UCSD-AML1 (cell line): ENCODE data around the gene GRM8.

Source experiments
- DNase-seq: peaks from one replicate; lab custom pipeline; 2025; ENCODE audit not compliant: unreplicated experiment; lab: John Stamatoyannopoulos, UW

The GRM8 gene

GRCh38 chr7:127252778-127253280 is at the start of gene GRM8:
TSS of gene GRM8 (minus strand) at chr7:127252941.
- no peak for DNase-seq

GRCh38 chr7:127290801-127291361 is 38.1 kb upstream of the GRM8 start:
- DNase-seq = no peak

DNA sequence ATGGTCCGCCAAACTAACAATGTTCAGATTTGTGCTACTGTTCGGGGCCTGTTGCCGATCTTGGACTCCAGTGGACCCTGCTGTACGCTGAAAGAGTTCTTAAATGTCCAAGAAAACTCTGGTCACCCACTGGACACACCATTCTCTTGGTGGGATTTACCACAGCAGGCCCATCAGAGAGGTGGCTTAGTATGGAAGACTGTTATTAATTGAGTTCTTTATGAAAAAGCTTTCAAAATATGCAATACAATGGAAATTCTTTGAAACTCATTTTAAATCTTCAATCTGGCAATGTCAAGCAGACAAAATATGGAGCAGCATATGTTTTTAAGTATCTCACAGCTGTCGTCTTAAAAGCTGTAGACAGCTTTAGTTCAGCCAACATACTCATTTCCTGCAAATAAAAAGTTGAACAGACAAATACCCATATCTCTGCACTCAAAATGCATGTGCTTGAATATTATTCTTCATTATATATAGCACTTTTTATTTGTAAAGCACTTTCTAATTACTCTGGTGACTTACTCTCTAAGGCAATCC is 37.4 kb upstream of the GRM8 start:
- no peak for DNase-seq

- DNase-seq = no peak
Observed at GRCh38 chr7:127287133-127287532, 34.4 kb upstream of the GRM8 start.

GRCh38 chr7:127270093-127270492 is 17.4 kb upstream of the GRM8 start:
- no peak for DNase-seq

GRCh38 chr7:127266047-127266446 is 13.3 kb upstream of the GRM8 start:
- DNase-seq = no peak

GRCh38 chr7:127264219-127264618 is 11.5 kb upstream of the GRM8 start:
- no peak for DNase-seq

DNA sequence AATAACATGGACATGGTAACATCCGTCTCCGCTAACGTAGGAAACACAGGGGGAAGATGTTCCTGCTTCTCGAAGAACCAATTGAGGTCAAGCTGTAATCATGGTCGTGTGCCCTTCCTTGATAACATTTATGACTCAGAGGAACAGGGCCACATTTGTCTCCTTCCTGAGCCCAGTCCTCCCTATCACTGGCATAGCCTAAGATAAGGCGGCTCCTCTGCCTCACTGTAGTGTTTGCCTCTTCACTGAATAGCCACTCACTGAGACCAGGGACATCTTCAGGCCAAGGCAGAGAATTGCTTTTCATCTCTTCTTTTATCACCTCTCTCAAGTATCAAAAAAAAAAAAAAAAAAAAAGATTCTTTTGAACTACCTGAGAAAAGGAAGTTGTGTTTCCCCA is 5.4 kb upstream of the GRM8 start:
- no peak for DNase-seq

DNA sequence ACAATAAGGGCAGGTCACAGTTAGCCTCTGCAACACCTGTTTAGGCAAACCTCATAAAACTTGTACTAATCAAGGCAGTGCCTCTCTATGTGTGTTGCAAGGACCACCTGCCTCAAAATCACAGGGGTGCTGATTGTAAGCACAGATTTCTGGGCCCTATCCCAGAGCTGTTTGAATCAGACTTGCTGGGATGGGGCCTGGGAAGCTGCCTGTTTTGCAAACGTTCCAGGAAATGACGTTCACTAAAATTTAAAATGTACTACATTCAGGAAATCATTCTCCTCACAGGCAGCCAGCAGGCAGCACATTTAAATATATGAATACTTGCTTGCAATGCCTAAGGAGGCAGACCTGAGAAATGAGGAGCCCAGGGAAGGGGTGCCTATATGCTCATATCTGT is 4.3 kb upstream of the GRM8 start:
- DNase-seq = no peak

DNA sequence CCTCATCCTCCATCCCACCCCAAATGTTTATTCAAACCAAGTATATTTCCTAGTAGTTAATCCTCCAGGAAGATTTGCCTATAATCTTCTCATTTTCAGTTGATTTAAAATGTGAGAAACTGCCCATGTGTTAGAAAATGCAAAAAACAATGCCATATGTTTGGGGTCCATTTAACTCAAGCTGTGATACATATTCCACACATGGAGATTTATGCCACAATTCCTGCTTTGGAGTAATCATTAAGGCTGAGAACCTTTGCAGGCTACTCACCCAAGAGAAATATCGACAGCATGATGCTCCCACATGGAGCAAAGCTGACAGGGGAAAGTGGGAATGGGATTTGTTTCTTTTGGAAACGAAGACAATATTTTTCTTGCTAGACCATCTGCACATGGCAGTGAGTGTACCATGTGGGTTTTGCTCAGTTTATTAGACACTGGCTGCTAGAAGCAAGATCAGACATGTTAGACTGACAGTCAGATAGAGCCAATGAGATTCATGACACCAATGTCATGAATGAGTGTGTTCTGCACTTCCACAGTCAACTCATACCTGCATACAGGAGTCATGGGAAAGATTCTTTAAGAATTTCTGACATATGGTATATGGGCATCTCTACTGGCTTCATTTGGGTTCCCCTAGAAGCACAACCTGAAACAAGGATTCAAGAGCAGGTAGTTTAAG is 3.4 kb upstream of the GRM8 start:
- no peak for DNase-seq

DNA sequence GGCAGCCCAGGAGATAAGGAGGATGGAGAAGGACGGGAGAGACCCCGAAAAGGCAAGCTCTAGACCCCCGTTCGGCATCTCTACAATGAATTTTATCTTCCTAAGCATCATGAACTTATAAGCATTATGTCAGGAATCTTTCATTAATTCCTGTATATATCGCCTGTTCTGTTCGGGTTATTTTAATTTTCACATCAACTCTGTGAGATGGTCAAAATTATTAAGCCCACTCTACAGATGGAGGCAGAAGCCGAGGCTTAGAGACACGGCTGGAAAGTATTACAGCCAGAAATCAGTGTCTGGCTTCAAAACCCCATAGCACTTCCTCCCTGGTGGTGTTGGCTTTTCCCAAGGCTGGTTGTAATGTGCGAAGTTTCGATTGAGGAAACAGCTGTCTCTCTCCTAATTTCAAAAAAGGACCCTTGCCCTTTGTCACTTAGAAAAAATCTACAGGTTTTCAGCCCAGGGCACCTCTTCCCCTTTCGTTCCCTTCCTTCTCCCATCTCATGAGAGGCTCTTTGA is 1.5 kb upstream of the GRM8 start:
- DNase-seq = no peak

GRCh38 chr7:127253281-127254162 is 781 bp upstream of the GRM8 start:
- DNase-seq = peak; percentile 32

DNA sequence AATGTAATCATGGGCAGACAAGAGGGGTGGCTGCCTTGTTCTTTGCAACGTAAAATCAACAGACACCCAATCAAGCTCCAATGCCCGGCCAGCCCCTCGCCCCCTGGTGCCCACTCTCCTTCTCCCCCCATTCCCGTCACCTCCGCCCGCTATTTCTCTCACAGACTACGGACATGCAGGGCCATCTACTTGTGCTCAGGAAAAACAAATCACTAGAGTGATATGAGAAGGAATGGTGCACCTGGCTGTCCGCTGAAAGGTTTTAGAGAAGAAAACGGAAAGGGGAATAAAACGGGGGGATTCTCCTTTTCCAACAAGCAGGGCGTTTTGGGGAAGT is 396 bp downstream of the GRM8 start:
- DNase-seq = no peak

DNA sequence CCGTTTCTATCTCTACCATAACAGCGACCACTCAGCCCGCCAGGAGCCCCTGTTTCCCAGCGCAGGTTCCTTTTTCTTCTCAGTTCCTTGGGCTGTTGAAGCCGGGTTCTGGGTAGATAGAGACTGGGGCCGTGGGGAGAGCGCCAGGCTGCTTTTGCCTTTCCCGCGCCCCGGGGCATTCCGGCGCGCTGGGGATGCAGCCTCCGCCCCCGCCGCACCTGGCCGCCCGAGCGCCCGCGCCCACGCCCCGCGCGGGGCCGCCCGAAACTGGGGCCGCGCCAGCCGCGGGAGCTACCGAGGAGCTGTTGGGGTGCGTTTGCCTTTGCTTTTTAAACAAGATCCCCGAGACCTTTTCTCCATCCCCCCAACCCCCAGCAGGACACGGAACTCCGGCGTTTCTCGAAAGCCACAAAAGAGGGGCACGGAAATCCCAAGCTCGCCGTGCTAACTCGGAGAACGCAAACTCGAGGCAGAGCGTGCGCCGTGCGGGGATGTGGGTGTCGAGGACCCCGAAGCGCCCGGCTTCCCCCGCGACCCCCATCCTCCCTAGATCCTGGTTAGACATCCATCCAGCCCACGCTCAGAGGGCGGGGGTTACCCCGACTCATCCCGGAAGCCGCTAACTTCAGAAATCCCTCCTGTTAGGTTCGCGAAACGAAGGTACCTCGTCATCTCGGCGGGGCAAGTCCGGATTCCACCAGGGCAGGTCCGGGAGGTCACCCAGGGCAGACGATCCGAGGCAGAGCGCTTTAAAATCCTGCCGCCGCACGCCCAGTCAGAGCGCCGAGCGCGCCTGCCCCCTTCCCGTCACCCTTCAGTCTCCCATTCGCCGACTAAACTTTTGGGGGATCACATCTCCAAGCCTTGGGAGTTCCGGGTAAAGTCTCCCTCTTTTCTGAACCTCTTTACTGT is 1.0 kb downstream of the GRM8 start:
- DNase-seq = no peak

- DNase-seq = no peak
Observed at GRCh38 chr7:127251036-127251464, 1.7 kb downstream of the GRM8 start.

- no peak for DNase-seq
Observed at GRCh38 chr7:127250312-127251035, 2.3 kb downstream of the GRM8 start.

GRCh38 chr7:127245607-127246006 is 7.1 kb downstream of the GRM8 start:
- DNase-seq = no peak

GRCh38 chr7:127245002-127245401 is 7.7 kb downstream of the GRM8 start:
- DNase-seq = no peak

DNA sequence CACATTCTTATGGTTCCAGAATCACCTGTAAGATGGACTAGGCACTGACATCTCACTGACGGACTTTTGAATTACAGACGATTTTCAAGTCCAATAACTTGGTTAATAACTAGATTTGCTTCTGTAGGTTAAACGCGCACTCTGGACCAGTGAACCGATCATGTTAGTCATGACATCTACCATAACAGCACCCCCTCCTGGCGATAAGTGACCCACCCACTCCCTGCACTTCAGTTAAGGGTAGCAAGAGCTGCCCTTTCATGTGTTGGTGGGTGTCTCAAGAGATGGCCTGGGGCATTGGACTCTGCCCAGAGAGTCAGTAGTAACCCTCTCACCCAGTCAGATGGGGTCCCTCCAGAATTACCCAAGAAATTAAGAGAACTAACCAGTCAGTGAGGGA is 12.9 kb downstream of the GRM8 start:
- DNase-seq = no peak

DNA sequence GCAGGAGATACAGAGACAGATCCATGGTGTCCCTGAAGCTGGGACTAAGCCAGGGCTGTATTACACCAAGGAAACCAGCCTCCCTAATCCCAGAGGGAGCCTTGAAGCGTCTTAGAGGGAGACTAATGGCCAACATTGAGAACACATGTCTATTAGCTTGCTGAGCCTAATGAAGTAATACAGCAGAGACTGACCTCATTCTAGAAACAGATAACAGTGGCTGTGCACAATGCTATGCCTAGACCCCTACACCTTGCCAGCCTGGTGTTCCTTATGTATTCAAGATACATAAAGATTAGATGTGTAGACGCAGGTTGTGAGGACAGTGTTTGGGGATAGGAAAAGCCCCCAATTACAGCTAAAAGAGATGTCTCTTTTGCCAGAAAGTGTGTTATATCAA is 19.1 kb downstream of the GRM8 start:
- DNase-seq = no peak
